IMR-90 (cell line): ENCODE measurements around the gene NT5DC1. TPM values are rescaled to one million over a fixed set of nuclear protein-coding genes. Genes with fewer than 3 reads are reported as not detected.

Experiments
- ATAC-seq: fragments of 200-7000 bp; cut with Tn5 transposase; 2 replicates; pipeline ENCODE4 v1.9.1; 2020; ENCODE audit warnings: low read depth, mild to moderate bottlenecking, moderate library complexity
- BruUV-seq: library from RNA; stranded (reverse); fragments of 400-500 nt; replicated peaks from 2 replicates; lab custom pipeline; 2021; lab: Mats Ljungman, UMichigan
- CTCF ChIA-PET: fragments of 300-600 bp; formaldehyde crosslinking; extraction: SDS; loops from one replicate; lab custom pipeline; 2021; ENCODE audit warnings: antibody characterized with exemption; lab: Yijun Ruan, JAX
- POLR2A ChIA-PET: fragments of 300-600 bp; sonication (Branson Sonifier 250); formaldehyde crosslinking; loops from one replicate; lab custom pipeline; 2022; ENCODE audit warnings: antibody characterized with exemption; ENCODE audit not compliant: unreplicated experiment; lab: Charles Lee
- DNase-seq: peaks from one replicate; pipeline ENCODE4 v3.0.0; 2013
- H2AFZ ChIP-seq: replicated peaks from 2 replicates; pipeline ENCODE3; 2013; ENCODE audit warnings: low read length, mild to moderate bottlenecking; ENCODE audit not compliant: poor library complexity
- H2AK5ac ChIP-seq: 2 replicates; pipeline ENCODE4 v1.6.1; 2013; ENCODE audit warnings: low read depth, low read length, inconsistent platforms
- H2AK9ac ChIP-seq: replicated peaks from 2 replicates; pipeline ENCODE3; 2013; ENCODE audit warnings: mild to moderate bottlenecking, low read depth, low read length, moderate library complexity; ENCODE audit not compliant: poor library complexity
- H2BK120ac ChIP-seq: 2 replicates; pipeline ENCODE4 v1.6.1; 2013; ENCODE audit warnings: low read depth, low read length, inconsistent platforms
- H2BK15ac ChIP-seq: 3 replicates; pipeline ENCODE4 v1.6.1; 2013; ENCODE audit warnings: low read depth, low read length, inconsistent platforms
- H2BK20ac ChIP-seq: 2 replicates; pipeline ENCODE4 v1.6.1; 2013; ENCODE audit warnings: low read depth, mild to moderate bottlenecking, inconsistent platforms, low read length, moderate library complexity
- H2BK5ac ChIP-seq: 2 replicates; pipeline ENCODE4 v1.6.1; 2013; ENCODE audit warnings: mild to moderate bottlenecking, low read depth, low read length, inconsistent platforms; ENCODE audit not compliant: poor library complexity, severe bottlenecking
- H3K14ac ChIP-seq: replicated peaks from 2 replicates; pipeline ENCODE4 v1.6.1; 2013; ENCODE audit warnings: low read depth, low read length, inconsistent platforms
- H3K18ac ChIP-seq: 2 replicates; pipeline ENCODE4 v1.6.1; 2013; ENCODE audit warnings: low read depth, low read length, control low read depth
- H3K23ac ChIP-seq: 2 replicates; pipeline ENCODE4 v1.6.1; 2013; ENCODE audit warnings: low read depth, low read length, inconsistent platforms
- H3K27ac ChIP-seq: 2 replicates; pipeline ENCODE4 v1.5.1; 2013; ENCODE audit warnings: mild to moderate bottlenecking, control low read depth, low read length; ENCODE audit not compliant: insufficient read depth
- H3K27me3 ChIP-seq: 2 replicates; pipeline ENCODE4 v1.6.1; 2013; ENCODE audit warnings: low read length; ENCODE audit not compliant: control insufficient read depth, insufficient read depth
- H3K36me3 ChIP-seq: 2 replicates; pipeline ENCODE4 v1.6.1; 2013; ENCODE audit warnings: low read length, mixed read lengths; ENCODE audit not compliant: control insufficient read depth, insufficient read depth
- H3K4ac ChIP-seq: 2 replicates; pipeline ENCODE4 v1.6.1; 2013; ENCODE audit warnings: low read depth, low read length, inconsistent platforms
- H3K4me1 ChIP-seq: 2 replicates; pipeline ENCODE4 v1.6.1; 2013; ENCODE audit warnings: low read length, mixed read lengths; ENCODE audit not compliant: control insufficient read depth, insufficient read depth
- H3K4me2 ChIP-seq: 2 replicates; pipeline ENCODE4 v1.6.1; 2013; ENCODE audit warnings: low read depth, mild to moderate bottlenecking, control low read depth, low read length, moderate library complexity
- H3K4me3 ChIP-seq: 2 replicates; pipeline ENCODE4 v1.5.1; 2013; ENCODE audit warnings: low read depth, mild to moderate bottlenecking, control low read depth, low read length, moderate library complexity; ENCODE audit not compliant: insufficient read depth
- H3K56ac ChIP-seq: 2 replicates; pipeline ENCODE4 v1.6.1; 2013; ENCODE audit warnings: low read length, inconsistent platforms; ENCODE audit not compliant: insufficient read depth; ENCODE audit errors: extremely low read depth
- H3K79me1 ChIP-seq, 2 experiments: 2 replicates each; pipeline ENCODE4 v1.6.1; 2013; ENCODE audit warnings: low read length in 2 of 2, inconsistent platforms in 1 of 2, low read depth in 1 of 2
- H3K9ac ChIP-seq: 2 replicates; pipeline ENCODE4 v1.6.1; 2013; ENCODE audit warnings: low read depth, low read length, control low read depth
- H3K9me1 ChIP-seq: 2 replicates; pipeline ENCODE4 v1.6.1; 2013; ENCODE audit warnings: low read length, inconsistent platforms; ENCODE audit not compliant: insufficient read depth
- H3K9me3 ChIP-seq: 2 replicates; pipeline ENCODE4 v1.6.1; 2013; ENCODE audit warnings: low read length; ENCODE audit not compliant: control insufficient read depth, insufficient read depth
- H4K20me1 ChIP-seq: 2 replicates; pipeline ENCODE4 v1.6.1; 2013; ENCODE audit warnings: low read length, inconsistent platforms; ENCODE audit not compliant: insufficient read depth
- H4K5ac ChIP-seq: 2 replicates; pipeline ENCODE4 v1.6.1; 2013; ENCODE audit warnings: mild to moderate bottlenecking, low read depth, low read length, control low read depth
- H4K8ac ChIP-seq, 2 experiments: 2 replicates each; pipeline ENCODE4 v1.6.1; 2013; ENCODE audit warnings: low read depth in 2 of 2, low read length in 2 of 2, control low read depth in 1 of 2, inconsistent platforms in 1 of 2
- H4K91ac ChIP-seq: 2 replicates; pipeline ENCODE4 v1.6.1; 2013; ENCODE audit warnings: low read depth, low read length, inconsistent platforms; ENCODE audit not compliant: insufficient read depth
- CEBPB ChIP-seq: IDR thresholded peaks from 2 replicates; pipeline ENCODE4 v1.6.1; 2012; ENCODE audit warnings: low read depth, low read length, improper control_type of control experiment
- MAZ ChIP-seq: IDR thresholded peaks from 2 replicates; pipeline ENCODE4 v1.6.1; 2012; ENCODE audit warnings: low read depth, mild to moderate bottlenecking, low read length, improper control_type of control experiment, moderate library complexity, borderline replicate concordance
- NFE2L2 ChIP-seq: fragments of 150-350 bp; IDR thresholded peaks from 2 replicates; pipeline ENCODE4 v1.6.1; 2016; ENCODE audit warnings: low read depth, mild to moderate bottlenecking, low read length
- SMC3 ChIP-seq: fragments of 150-350 bp; IDR thresholded peaks from 2 replicates; pipeline ENCODE4 v1.6.1; 2016; ENCODE audit warnings: low read depth, mild to moderate bottlenecking, antibody characterized with exemption, low read length, moderate library complexity
- WGBS, 2 experiments: methylation state at CpG; one replicate each; pipeline versions ENCODE4 v1.1.5 to v1.1.7; 2013; ENCODE audit warnings: missing lambda C conversion rate in 2 of 2; ENCODE audit not compliant: insufficient read length in 1 of 2; ENCODE audit errors: extremely low coverage in 2 of 2; 5-methylcytosine and 5-hydroxymethylcytosine counted together
- dilution Hi-C: fragments of 300-500 bp; cut with HindIII; formaldehyde crosslinking; loops from one replicate; pipeline ENCODE4 v1.14.3; 2018; ENCODE audit warnings: low sequenced_read_pairs; ENCODE audit not compliant: unreplicated experiment
- in situ Hi-C: fragments of 300-500 bp; cut with MboI; formaldehyde crosslinking; loops from 3 replicates; pipeline ENCODE4 v1.14.3; 2019; ENCODE audit warnings: low sequenced_read_pairs, inconsistent platforms, mixed read lengths
- intact Hi-C: fragments of 100-400 bp; cut with micrococcal nuclease; formaldehyde crosslinking; loops from 2 replicates; pipeline ENCODE4 v1.10.0; 2022
- polyA plus RNA-seq, 3 experiments: library from polyadenylated mRNA; depleted of rRNA; stranded (reverse); fragments of >200 nt; gene quantifications; 2 replicates each; pipeline ENCODE4 v1.2.3, GENCODE V29; 2012; ENCODE audit warnings: low replicate concordance in 1 of 3
- total RNA-seq: library from RNA; depleted of rRNA; stranded (reverse); fragments of >200 nt; gene quantifications from 2 replicates; pipeline ENCODE4 v1.2.3, GENCODE V29; 2012
- TF ChIP-seq, protein P1 (sequence below): conservative IDR thresholded peaks from 2 replicates; pipeline ENCODE4 v1.5.1; 2012; ENCODE audit warnings: mild to moderate bottlenecking, low read depth, low read length, improper control_type of control experiment

Gene NT5DC1
- total and polyA plus RNA-seq, 2 of the 4 experiments (the other 2 are of a cell fraction), result 11.7 to 16.8 TPM

DNA sequence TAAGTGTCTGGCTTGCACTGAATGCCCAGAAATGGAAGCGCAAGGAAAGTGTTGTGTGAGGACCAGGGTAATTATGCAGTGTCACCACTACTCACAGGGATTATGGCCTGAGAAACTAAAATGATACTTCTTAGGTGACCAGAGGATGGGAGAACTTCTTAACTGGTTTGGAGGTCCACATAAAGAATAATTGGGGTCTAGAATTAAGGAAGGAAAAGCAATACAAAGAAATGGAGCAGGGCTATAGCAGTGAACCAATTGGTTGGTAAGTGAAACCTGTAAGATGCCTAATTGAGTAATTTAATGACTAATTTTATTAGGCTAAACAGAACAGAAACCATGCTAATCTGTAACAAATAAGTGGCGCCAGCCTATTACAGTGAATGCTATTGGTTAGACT lies 147.9 kb downstream of the NT5DC1 start:
- H3K4me1 ChIP-seq, result peaks cover 23% of the 10 kb centered on the region
- no peak overlapping the region for H3K18ac ChIP-seq
- peaks cover 17% of the 10 kb centered on the region for H3K9me1 ChIP-seq
- 0 out of 2 replicates have a peak, but pooled peaks cover 3% of the 10 kb centered on the region for H4K20me1 ChIP-seq
- in situ Hi-C loops (no loop called here), dilution Hi-C loops (no loop called here), intact Hi-C loops (no loop called here)
- H2BK5ac ChIP-seq, result peak overlapping the region; percentile 7
- no peak overlapping the region for H3K4me3 ChIP-seq
- WGBS, 2 experiments, result 100% methylated on average over 1 of the region's 2 CpGs; no CpG with 5 or more reads in 1 of the 2 experiments
- 0 out of 2 replicates have a peak overlapping the region, but pooled peaks have one; percentile 23 for H3K4ac ChIP-seq
- TF ChIP-seq SMC3 (no peak), MAZ (no peak), NFE2L2 (no peak), CEBPB (no peak)
- TF ChIP-seq, protein P1, sequence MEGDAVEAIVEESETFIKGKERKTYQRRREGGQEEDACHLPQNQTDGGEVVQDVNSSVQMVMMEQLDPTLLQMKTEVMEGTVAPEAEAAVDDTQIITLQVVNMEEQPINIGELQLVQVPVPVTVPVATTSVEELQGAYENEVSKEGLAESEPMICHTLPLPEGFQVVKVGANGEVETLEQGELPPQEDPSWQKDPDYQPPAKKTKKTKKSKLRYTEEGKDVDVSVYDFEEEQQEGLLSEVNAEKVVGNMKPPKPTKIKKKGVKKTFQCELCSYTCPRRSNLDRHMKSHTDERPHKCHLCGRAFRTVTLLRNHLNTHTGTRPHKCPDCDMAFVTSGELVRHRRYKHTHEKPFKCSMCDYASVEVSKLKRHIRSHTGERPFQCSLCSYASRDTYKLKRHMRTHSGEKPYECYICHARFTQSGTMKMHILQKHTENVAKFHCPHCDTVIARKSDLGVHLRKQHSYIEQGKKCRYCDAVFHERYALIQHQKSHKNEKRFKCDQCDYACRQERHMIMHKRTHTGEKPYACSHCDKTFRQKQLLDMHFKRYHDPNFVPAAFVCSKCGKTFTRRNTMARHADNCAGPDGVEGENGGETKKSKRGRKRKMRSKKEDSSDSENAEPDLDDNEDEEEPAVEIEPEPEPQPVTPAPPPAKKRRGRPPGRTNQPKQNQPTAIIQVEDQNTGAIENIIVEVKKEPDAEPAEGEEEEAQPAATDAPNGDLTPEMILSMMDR, result no peak
- no peak overlapping the region for H4K91ac ChIP-seq
- no peak overlapping the region for H2AK9ac ChIP-seq
- H3K14ac ChIP-seq, result no peak overlapping the region
- ChIA-PET POLR2A (no interaction called here), CTCF (interaction anchor here (1.4 kb wide), 1 partner anchor 20 kb away, joined by 3 read pairs; no protein-coding TSS in a partner anchor)
- H2AK5ac ChIP-seq, result peak overlapping the region; percentile 40; the same call in 1 of the 2 replicates
- H2BK15ac ChIP-seq, result 0 out of 3 replicates have a peak overlapping the region, but pooled peaks have one; percentile 19
- no peak overlapping the region for H4K5ac ChIP-seq
- peaks cover 16 to 46% of the 10 kb centered on the region in 2 experiments for H3K79me1 ChIP-seq
- H3K27me3 ChIP-seq, result no peaks in the 10 kb centered on the region
- BruUV-seq, result no TSS peak
- H2BK120ac ChIP-seq, result no peak overlapping the region
- no peak overlapping the region for H3K56ac ChIP-seq
- 0 out of 2 replicates have a peak overlapping the region, but pooled peaks have one; percentile 11 for H3K4me2 ChIP-seq
- no peaks in the 10 kb centered on the region for H3K9me3 ChIP-seq
- H3K36me3 ChIP-seq, result 0 out of 2 replicates have a peak, but pooled peaks cover 5% of the 10 kb centered on the region
- no peak overlapping the region for H3K9ac ChIP-seq
- no peak overlapping the region for H2AFZ ChIP-seq
- no peak overlapping the region for H2BK20ac ChIP-seq
- H3K23ac ChIP-seq, result peak overlapping the region; percentile 60; the same call in 1 of the 2 replicates
- ATAC-seq (no peak), DNase-seq (no peak)
- no peak overlapping the region; a peak in 1 of 4 replicates for H4K8ac ChIP-seq
- H3K27ac ChIP-seq, result no peak overlapping the region
